22Rv1 (cell line): ENCODE data around the gene ADAT3.

Experiments used
- CTCF ChIP-seq: fragments of 450-650 bp; IDR thresholded peaks from 2 replicates; pipeline ENCODE4 v1.5.1; 2017; ENCODE audit warnings: mild to moderate bottlenecking
- ZFX ChIP-seq: fragments of 450-650 bp; IDR thresholded peaks from 2 replicates; pipeline ENCODE4 v1.6.1; 2017; ENCODE audit warnings: antibody characterized with exemption, borderline replicate concordance

GRCh38 chr19:1908364-1908678, 3.1 kb downstream of the ADAT3 start:
- TF ChIP-seq CTCF (no peak), ZFX (no peak)
